HEK293T (cell line): ENCODE data around the gene COL5A1.

Source experiments
- CTCF ChIA-PET: fragments of 350-600 bp; formaldehyde crosslinking; extraction: SDS; loops from one replicate; lab custom pipeline; 2021; ENCODE audit warnings: antibody characterized with exemption, inconsistent platforms; lab: Yijun Ruan, JAX
- POLR2A ChIA-PET: fragments of 350-600 bp; formaldehyde crosslinking; extraction: SDS; loops from one replicate; lab custom pipeline; 2020; ENCODE audit warnings: antibody characterized with exemption, inconsistent platforms; lab: Yijun Ruan, JAX
- DNase-seq: peaks from one replicate; pipeline ENCODE4 v3.0.0; 2012; ENCODE audit warnings: mixed read lengths; ENCODE audit errors: extremely low spot score
- ARNT ChIP-seq: fragments of 450-650 bp; IDR thresholded peaks from 2 replicates; pipeline ENCODE4 v1.6.1; 2017; ENCODE audit warnings: mild to moderate bottlenecking
- BHLHE40 ChIP-seq: fragments of 450-650 bp; IDR thresholded peaks from 2 replicates; pipeline ENCODE4 v1.6.1; 2016; ENCODE audit warnings: mild to moderate bottlenecking, moderate library complexity, borderline replicate concordance
- CTBP1 ChIP-seq: fragments of 450-650 bp; IDR thresholded peaks from 2 replicates; pipeline ENCODE4 v1.6.1; 2016; ENCODE audit warnings: borderline replicate concordance
- ELF4 ChIP-seq: fragments of 450-650 bp; IDR thresholded peaks from 2 replicates; pipeline ENCODE4 v1.6.1; 2017; ENCODE audit warnings: antibody characterized with exemption
- FOXA1 ChIP-seq: fragments of 450-650 bp; IDR thresholded peaks from 2 replicates; pipeline ENCODE4 v1.6.1; 2016; ENCODE audit warnings: mild to moderate bottlenecking
- FOXK2 ChIP-seq: fragments of 450-650 bp; IDR thresholded peaks from 2 replicates; pipeline ENCODE4 v1.6.1; 2016; ENCODE audit warnings: mild to moderate bottlenecking
- FOXM1 ChIP-seq: fragments of 450-650 bp; IDR thresholded peaks from 2 replicates; pipeline ENCODE4 v1.6.1; 2017; ENCODE audit warnings: mild to moderate bottlenecking, borderline replicate concordance
- HDGF ChIP-seq: fragments of 450-650 bp; IDR thresholded peaks from 2 replicates; pipeline ENCODE4 v1.6.1; 2017; ENCODE audit warnings: antibody characterized with exemption, borderline replicate concordance
- L3MBTL2 ChIP-seq: fragments of 450-650 bp; conservative IDR thresholded peaks from 2 replicates; pipeline ENCODE4 v1.6.1; 2016; ENCODE audit warnings: mild to moderate bottlenecking
- LEF1 ChIP-seq: fragments of 450-650 bp; IDR thresholded peaks from 2 replicates; pipeline ENCODE4 v1.6.1; 2017; ENCODE audit warnings: mild to moderate bottlenecking, borderline replicate concordance
- NFRKB ChIP-seq: fragments of 450-650 bp; IDR thresholded peaks from 2 replicates; pipeline ENCODE4 v1.6.1; 2016; ENCODE audit warnings: mild to moderate bottlenecking, moderate library complexity
- PKNOX1 ChIP-seq: fragments of 450-650 bp; IDR thresholded peaks from 2 replicates; pipeline ENCODE4 v1.6.1; 2016
- SP1 ChIP-seq: fragments of 450-650 bp; IDR thresholded peaks from 2 replicates; pipeline ENCODE4 v1.6.1; 2017
- SUZ12 ChIP-seq: fragments of 450-650 bp; IDR thresholded peaks from 2 replicates; pipeline ENCODE4 v1.6.1; 2016; ENCODE audit warnings: mild to moderate bottlenecking
- TARDBP ChIP-seq: fragments of 450-650 bp; IDR thresholded peaks from 2 replicates; pipeline ENCODE4 v1.6.1; 2016
- ZNF384 ChIP-seq: fragments of 450-650 bp; IDR thresholded peaks from 2 replicates; pipeline ENCODE4 v1.6.1; 2016

Gene COL5A1

GRCh38 chr9:134688231-134688630 lies 46.6 kb downstream of the COL5A1 start:
- POLR2A ChIA-PET: no interaction called here
- CTCF ChIA-PET: no interaction called here
- DNase-seq: no peak
- TF ChIP-seq ARNT (no peak), ZNF384 (no peak), BHLHE40 (no peak), SUZ12 (no peak), PKNOX1 (no peak), FOXA1 (no peak), HDGF (no peak), SP1 (no peak), FOXK2 (no peak), TARDBP (no peak), CTBP1 (no peak), NFRKB (no peak), ELF4 (no peak), LEF1 (no peak)

DNA sequence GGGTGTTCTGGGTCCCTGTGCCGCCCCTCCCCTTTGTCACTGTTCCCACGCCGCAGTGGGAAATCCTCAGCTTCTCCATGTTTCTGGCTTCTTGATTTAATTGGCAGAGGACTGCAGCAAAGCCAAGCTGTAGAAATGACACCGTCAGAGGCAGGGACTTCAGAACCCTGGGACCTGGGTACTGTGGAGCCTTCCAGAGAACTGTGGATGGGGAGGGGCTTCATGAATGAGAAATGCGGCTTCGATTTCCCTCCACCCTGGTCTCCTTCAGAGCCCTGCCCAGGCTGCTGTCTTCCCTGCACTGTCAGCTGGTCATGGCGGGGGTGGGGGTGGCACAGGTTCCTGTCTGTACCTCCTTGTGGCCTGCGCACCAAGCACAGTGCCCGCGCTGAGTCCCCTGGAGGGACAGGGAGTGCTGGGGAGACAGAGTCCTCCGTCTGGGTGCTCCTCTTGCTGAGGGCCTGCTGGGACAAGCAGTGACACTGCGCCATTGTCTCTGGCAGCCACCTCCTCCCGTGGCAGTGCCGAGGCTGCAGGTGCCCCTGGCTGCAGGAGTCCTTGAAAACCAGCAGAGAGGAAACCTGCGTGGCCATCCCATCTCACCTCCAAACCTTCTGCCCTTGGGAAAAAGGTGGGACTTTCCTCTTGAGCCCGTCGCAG lies 47.2 kb downstream of the COL5A1 start:
- DNase-seq: no peak
- ChIA-PET POLR2A (no interaction called here), CTCF (interaction anchor here (0.8 to 1.6 kb wide), 3 partner anchors 9 to 90 kb away, joined by 3 to 4 read pairs (median 4); no protein-coding TSS in a partner anchor)
- no peak for TF ChIP-seq FOXK2
- no peak for TF ChIP-seq FOXM1
- TF ChIP-seq FOXA1: no peak
- TF ChIP-seq BHLHE40: no peak
- TF ChIP-seq SP1: no peak
- TF ChIP-seq ZNF384: no peak
- TF ChIP-seq TARDBP: no peak
- no peak for TF ChIP-seq ELF4
- TF ChIP-seq PKNOX1: no peak
- TF ChIP-seq ARNT: no peak
- no peak for TF ChIP-seq HDGF
- no peak for TF ChIP-seq L3MBTL2
- no peak for TF ChIP-seq SUZ12
- no peak for TF ChIP-seq LEF1
- no peak for TF ChIP-seq CTBP1
- TF ChIP-seq NFRKB: no peak

DNA sequence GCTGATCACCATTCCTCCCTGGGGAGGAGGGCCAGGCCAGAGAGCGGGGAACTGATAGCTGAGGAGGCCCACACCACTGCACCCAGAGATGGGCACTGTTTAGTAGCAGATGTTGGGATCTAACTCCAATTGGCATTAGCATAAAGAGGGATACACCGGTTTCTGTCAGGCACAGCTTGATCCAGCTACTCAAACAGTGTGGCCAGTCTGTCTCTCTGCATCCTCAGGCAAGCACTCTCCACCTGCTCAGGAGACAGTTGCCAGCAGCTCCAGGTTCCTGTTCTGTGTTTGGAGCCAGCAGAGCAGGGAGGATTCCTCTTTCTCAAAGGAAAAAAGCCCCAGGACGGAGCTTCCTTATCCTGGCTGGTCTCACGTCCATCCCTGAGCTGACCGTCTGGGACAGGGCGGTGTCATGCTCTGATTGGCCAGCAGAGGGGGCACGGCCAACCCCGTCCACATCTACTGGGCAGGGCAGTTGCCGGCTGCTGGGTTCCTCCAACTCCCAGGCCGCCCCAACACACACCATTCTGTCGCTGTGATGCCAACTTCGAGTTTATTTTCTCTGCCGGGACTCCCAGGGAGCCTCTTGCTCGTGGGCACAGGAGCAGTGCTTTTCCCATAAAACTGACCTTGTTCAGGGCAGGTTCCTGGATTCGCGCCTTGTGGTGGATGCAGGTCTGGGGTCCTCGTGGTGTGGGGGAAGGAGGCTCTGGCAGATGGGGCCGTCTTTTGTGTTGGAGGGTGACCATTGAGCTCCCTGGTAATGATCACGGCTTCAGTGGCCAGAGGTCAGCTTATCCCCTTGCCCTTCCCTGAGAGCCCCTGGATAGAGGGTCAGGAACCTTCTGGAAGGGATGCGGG lies 47.9 kb downstream of the COL5A1 start:
- TF ChIP-seq ZNF384 (no peak), BHLHE40 (no peak), FOXM1 (no peak), TARDBP (no peak), SP1 (no peak), L3MBTL2 (no peak), CTBP1 (no peak), FOXA1 (no peak), HDGF (no peak), FOXK2 (no peak)
- POLR2A ChIA-PET: no interaction called here
- CTCF ChIA-PET: interaction anchor here (0.6 to 1.6 kb wide), 4 partner anchors 9 to 282 kb away, joined by 3 to 4 read pairs (median 4); no protein-coding TSS in a partner anchor
- DNase-seq: peak; percentile 84

GRCh38 chr9:134690301-134690751 lies 48.7 kb downstream of the COL5A1 start:
- CTCF ChIA-PET: interaction anchor here (0.6 to 1.6 kb wide), 3 partner anchors 10 to 281 kb away, joined by 3 to 4 read pairs (median 3); no protein-coding TSS in a partner anchor
- POLR2A ChIA-PET: no interaction called here
- DNase-seq: no peak
- TF ChIP-seq SUZ12: no peak
- TF ChIP-seq ELF4: no peak
- TF ChIP-seq ARNT: no peak
- no peak for TF ChIP-seq FOXK2
- TF ChIP-seq PKNOX1: no peak
- no peak for TF ChIP-seq SP1
- no peak for TF ChIP-seq NFRKB
- no peak for TF ChIP-seq HDGF
- no peak for TF ChIP-seq BHLHE40
- no peak for TF ChIP-seq FOXA1
- no peak for TF ChIP-seq FOXM1
- TF ChIP-seq LEF1: no peak
- TF ChIP-seq CTBP1: no peak
- TF ChIP-seq L3MBTL2: no peak

DNA sequence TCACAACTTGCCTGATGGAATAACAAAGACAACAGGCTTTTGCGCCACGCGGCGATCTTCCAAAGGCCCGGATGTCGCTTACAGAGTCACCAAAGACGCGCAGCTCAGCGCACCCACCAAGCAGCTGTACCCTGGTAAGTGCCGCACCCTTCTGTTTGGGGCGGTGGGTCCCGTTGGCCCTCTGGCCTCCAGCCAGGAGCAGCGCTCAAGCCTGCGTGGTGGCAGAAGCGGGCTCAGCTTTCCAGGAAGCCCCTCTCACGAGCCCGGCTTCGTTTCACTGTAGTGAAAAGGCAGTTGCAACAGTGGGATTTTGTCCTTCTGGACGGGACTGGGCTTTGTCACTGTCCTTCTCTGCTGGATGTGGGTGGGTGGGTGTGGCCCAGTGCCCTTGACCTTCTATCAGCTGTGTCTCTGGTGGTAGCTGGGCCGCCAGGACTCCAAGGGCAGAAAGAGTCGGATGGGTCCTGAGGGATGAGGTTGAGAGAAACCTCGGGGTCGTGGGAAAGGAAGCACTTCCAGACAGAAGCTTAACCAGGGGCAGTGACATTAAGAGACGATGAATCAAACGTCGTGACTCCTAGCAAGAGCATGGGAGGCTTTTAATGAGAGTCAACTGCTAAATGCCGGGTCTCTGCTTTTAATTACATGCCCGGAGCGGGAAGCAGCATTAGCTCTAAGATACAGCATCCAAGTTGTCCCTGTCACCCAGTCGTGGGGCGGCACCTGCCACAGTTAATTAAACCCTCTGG lies 49.5 kb downstream of the COL5A1 start:
- DNase-seq: no peak
- TF ChIP-seq ZNF384: no peak
- TF ChIP-seq SP1: no peak
- TF ChIP-seq LEF1: no peak
- POLR2A ChIA-PET: no interaction called here
- CTCF ChIA-PET: no interaction called here
